ENCODE measurements around the gene SBF1.

Gene SBF1

DNA sequence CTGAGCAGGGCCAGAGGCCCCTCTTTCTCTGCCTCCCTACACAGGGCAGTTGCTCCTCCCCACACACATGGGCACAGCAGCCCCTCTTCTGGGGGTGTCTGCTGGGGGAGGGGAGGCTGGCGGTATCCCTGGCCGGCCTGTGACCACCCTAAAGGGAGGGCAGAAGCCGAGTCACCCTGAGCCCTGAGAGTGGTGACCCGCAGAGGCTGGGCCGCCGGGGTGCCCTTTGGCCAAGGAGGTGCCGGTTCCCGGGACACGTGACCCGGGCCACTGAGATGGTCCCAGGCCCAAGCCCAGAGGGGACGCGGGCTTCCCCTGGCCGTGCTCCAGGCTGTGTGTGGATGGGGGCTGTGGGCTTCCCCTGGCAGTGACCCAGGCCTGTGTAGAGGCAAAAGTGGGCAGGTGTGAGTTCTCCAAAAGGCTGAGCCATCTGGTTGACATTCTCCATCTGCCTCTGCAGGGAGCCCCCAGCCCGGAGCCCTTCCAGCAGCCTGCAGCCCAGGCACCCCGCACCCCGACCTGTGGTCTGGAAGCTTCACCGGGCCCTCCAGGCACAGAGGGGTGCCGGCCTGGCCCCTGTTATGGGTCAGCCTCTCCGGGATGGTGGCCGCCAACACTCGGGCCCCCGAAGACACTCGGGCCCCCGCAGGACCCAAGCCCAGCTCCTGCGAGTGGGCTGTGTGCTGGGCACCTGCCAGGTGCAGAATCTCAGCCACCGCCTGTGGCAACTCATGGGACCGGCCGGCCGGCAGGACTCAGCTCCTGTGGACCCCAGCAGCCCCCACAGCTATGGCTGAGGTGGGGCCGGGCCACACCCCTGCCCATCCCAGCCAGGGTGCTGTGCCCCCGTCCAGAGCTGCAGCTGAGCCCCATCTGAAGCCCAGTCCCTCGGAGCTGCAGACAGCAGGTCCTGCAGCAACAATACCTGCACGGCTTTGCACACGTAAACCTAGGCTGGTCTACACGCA is 7.6 kb upstream of the SBF1 start:
- H3K27ac ChIP-seq = peak overlapping the region; percentile 44; the same call in 1 of the 2 replicates
- TF ChIP-seq CTCF (conservative IDR thresholded peaks at IDR 0.05) = no peak

DNA sequence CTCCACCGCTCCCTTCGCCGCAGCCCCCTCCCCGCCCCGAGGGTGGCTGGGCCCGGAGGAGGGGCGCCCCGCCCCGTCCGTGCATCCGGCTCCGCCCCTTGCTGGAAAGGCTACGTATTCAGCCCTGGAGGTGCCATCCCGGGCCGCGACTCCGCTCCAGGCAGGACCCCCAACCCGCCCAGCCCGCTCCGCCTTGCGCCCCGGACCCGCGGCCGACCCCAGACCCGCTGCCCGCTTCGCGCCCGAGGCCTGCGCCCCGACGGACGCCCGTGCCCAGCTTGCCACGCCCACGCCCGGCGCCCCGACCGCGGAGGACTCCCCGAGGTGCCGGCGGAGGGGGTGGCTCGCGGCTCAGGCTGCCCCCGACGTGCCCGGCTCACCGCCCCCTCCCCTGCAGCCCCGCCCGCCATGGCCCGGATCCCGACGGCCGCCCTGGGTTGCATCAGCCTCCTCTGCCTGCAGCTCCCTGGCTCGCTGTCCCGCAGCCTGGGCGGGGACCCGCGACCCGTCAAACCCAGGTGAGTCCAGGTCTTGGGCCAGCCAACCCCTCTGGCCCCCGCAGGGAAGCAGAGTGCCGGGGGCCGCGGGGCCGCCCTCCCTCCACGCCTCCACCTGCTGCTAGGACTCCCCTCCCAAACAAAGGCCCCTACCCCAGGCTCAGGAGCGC is 6.7 kb upstream of the SBF1 start, which contains the start of gene ADM2:
TSS of gene ADM2 (plus strand) at position 104 of the 667 bp plus-strand sequence. CDS start at position 409, 305 bp downstream.
- peak within 1 kb of the TSS; percentile 44; the same call in 1 of the 2 replicates for H3K27ac ChIP-seq
- TF ChIP-seq CTCF (conservative IDR thresholded peaks at IDR 0.05) = no peak

- no peak for TF ChIP-seq CTCF (conservative IDR thresholded peaks at IDR 0.05)
- H3K27ac ChIP-seq = peak overlapping the region; percentile 44; the same call in 1 of the 2 replicates
Observed at GRCh38 chr22:50481045-50481439, 6.2 kb upstream of the SBF1 start.

DNA sequence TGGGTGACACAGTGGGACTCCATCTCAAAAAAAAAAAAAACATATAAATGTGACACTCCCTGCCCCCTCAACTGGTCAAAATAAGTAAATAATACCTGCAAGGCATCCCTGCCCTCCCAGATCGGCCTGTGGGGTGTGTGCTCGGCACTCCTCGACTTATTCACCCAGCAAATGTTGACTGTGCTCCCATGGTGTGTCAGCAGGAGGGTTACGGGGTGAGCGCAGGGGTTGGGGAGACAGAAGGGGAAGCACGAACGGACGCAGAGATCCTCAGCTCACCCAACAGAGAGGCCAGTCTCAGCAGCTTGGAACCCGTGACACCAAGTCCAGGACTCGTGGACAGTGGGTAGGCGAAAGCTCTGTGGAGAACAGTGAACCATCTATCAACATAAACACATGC is 4.9 kb upstream of the SBF1 start:
- TF ChIP-seq CTCF (conservative IDR thresholded peaks at IDR 0.05) = no peak
- H3K27ac ChIP-seq = no peak overlapping the region

DNA sequence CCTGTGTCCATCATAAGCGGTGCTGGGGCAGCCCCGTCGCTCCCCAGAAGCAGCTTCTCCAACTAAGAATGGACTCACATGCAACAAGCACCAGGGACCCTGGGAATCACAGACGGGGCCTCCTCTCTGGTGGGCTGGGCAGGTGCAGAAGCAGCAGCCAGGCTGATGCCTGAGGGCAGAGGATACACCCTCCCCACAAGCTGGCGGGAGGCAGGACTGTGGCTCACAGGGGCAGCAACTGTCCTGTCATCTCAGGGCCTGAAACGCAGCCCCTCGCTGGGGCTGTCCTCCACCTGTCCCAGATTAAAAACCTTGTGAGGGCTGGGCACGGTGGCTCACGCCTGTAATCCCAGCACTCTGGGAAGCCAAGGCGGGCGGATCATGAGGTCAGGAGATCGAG is 3.1 kb upstream of the SBF1 start:
- H3K27ac ChIP-seq = no peak overlapping the region
- no peak for TF ChIP-seq CTCF (conservative IDR thresholded peaks at IDR 0.05)

DNA sequence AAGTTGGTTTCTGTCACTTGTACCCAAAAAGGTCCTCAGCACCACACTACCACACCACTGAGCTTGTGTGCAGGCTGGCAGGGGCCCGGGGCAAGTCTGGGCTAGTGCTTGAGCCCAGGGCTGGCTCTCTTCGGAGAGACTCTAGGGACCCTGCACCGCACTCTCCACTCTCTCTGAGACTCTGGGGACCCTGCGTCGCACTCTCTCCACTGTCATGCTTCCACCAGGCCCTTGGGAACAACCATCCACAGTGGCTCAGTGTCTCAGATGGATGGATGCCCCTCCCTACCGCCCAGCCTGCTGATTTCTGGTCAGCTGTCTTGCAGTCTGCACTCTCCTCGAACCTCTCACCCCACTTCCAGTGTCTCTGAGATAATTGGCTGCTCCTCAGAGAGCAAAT is 2.0 kb upstream of the SBF1 start:
- H3K27ac ChIP-seq = no peak overlapping the region
- no peak for TF ChIP-seq CTCF (conservative IDR thresholded peaks at IDR 0.05)

DNA sequence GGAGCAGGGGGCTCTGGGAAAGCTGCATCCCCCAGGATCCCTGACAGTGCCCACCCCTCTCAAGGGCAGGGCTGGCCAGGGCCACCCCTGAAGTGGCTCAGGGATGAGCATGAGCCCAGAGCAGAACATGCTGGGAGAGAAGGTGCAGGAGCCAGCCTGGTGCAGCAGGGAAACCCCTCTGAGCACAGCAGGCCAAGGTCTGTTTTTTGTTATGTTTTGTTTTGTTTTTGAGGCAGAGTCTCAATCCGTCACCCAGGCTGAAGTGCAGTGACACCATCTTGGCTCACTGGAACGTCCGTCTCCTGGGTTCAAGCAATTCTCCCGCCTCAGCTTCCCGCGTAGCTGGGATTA is 792 bp upstream of the SBF1 start:
- peak overlapping the region; percentile 63; the same call in 1 of the 2 replicates for H3K27ac ChIP-seq
- no peak for TF ChIP-seq CTCF (conservative IDR thresholded peaks at IDR 0.05)

All from VCaP (cell line).